ENCODE measurements around the gene RPS24. TPM values are rescaled to one million over a fixed set of nuclear protein-coding genes. Genes with fewer than 3 reads are reported as not detected.
"Not testable (repeated sequence)": the region's sequence is repeated elsewhere in the genome, so short reads cannot be mapped to it uniquely, and the experiment has no call there.

RPS24 gene
- total and polyA plus RNA-seq, 2 experiments from 2014 or later: 543 to 2,002 TPM

GRCh38 chr10:78072504-78072903, 38.8 kb downstream of the RPS24 start:
- no peaks in the 10 kb centered on the region for H3K36me3 ChIP-seq
- no peaks in the 10 kb centered on the region for H3K27me3 ChIP-seq
- no peak overlapping the region for H3K27ac ChIP-seq
- TF ChIP-seq CTCF (IDR thresholded peaks at IDR 0.05; ENCODE audit: low read depth, low read length): no peak
- no peaks in the 10 kb centered on the region for H3K9me3 ChIP-seq (ENCODE audit: low read depth)
- no peak overlapping the region for H3K4me3 ChIP-seq
- DNase-seq (ENCODE audit: low read depth in 1 of 2, low spot score in 1 of 2): no peak
- H3K4me1 ChIP-seq (ENCODE audit: low read depth): no peaks in the 10 kb centered on the region

DNA sequence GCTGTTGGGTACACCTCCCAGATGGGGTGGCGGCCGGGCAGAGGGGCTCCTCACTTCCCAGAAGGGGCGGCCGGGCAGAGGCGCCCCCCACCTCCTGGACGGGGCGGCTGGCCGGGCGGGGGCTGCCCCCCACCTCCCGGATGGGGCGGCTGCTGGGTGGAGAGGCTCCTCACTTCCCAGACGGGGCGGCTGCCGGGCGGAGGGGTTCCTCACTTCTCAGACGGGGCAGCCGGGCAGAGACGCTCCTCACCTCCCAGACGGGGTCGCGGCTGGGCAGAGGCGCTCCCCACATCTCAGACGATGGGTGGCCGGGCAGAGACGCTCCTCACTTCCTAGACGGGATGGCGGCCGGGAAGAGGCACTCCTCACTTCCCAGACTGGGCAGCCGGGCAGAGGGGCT, 42.1 kb downstream of the RPS24 start:
- H3K4me1 ChIP-seq (ENCODE audit: low read depth); H3K36me3 ChIP-seq; H3K4me3 ChIP-seq; H3K27ac ChIP-seq; H3K9me3 ChIP-seq (ENCODE audit: low read depth); H3K27me3 ChIP-seq; DNase-seq (ENCODE audit: low read depth in 1 of 2, low spot score in 1 of 2): not testable (repeated sequence)

GRCh38 chr10:78078539-78079330, 45.1 kb downstream of the RPS24 start:
- no peaks in the 10 kb centered on the region for H3K27me3 ChIP-seq
- no peak overlapping the region for H3K4me3 ChIP-seq
- H3K4me1 ChIP-seq (ENCODE audit: low read depth): no peaks in the 10 kb centered on the region
- H3K27ac ChIP-seq: no peak overlapping the region
- H3K9me3 ChIP-seq (ENCODE audit: low read depth): no peaks in the 10 kb centered on the region
- DNase-seq (ENCODE audit: low read depth in 1 of 2, low spot score in 1 of 2): no peak
- no peak for TF ChIP-seq CTCF (IDR thresholded peaks at IDR 0.05; ENCODE audit: low read depth, low read length)
- no peaks in the 10 kb centered on the region for H3K36me3 ChIP-seq

GRCh38 chr10:78079411-78079810, 45.7 kb downstream of the RPS24 start:
- Histone ChIP-seq H3K4me1 (ENCODE audit: low read depth) (no peaks in the 10 kb centered on the region), H3K27ac (no peak overlapping the region), H3K36me3 (no peaks in the 10 kb centered on the region), H3K27me3 (no peaks in the 10 kb centered on the region), H3K4me3 (no peak overlapping the region), H3K9me3 (ENCODE audit: low read depth) (no peaks in the 10 kb centered on the region)
- no peak for TF ChIP-seq CTCF (IDR thresholded peaks at IDR 0.05; ENCODE audit: low read depth, low read length)
- no peak for DNase-seq (ENCODE audit: low read depth in 1 of 2, low spot score in 1 of 2)

GRCh38 chr10:78081292-78081691, 47.6 kb downstream of the RPS24 start:
- no peak overlapping the region for H3K4me3 ChIP-seq
- DNase-seq (ENCODE audit: low read depth in 1 of 2, low spot score in 1 of 2): no peak
- no peaks in the 10 kb centered on the region for H3K4me1 ChIP-seq (ENCODE audit: low read depth)
- H3K9me3 ChIP-seq (ENCODE audit: low read depth): no peaks in the 10 kb centered on the region
- TF ChIP-seq CTCF (IDR thresholded peaks at IDR 0.05; ENCODE audit: low read depth, low read length): no peak
- no peaks in the 10 kb centered on the region for H3K27me3 ChIP-seq
- H3K36me3 ChIP-seq: no peaks in the 10 kb centered on the region
- no peak overlapping the region for H3K27ac ChIP-seq

GRCh38 chr10:78082636-78083035, 49.0 kb downstream of the RPS24 start:
- Histone ChIP-seq H3K9me3 (ENCODE audit: low read depth) (no peaks in the 10 kb centered on the region), H3K36me3 (no peaks in the 10 kb centered on the region), H3K27ac (no peak overlapping the region), H3K27me3 (no peaks in the 10 kb centered on the region), H3K4me3 (no peak overlapping the region), H3K4me1 (ENCODE audit: low read depth) (no peaks in the 10 kb centered on the region)
- no peak for DNase-seq (ENCODE audit: low read depth in 1 of 2, low spot score in 1 of 2)
- no peak for TF ChIP-seq CTCF (IDR thresholded peaks at IDR 0.05; ENCODE audit: low read depth, low read length)

Other genes starting within 250 kb of the RPS24 start
- 45.7 and 64.4 TPM in 2 replicates for gene DLG5, start 107.1 kb upstream of the RPS24 start, total RNA-seq
- gene DLG5, start 107.1 kb upstream of the RPS24 start, polyA plus RNA-seq: 20.3 and 24.7 TPM in 2 replicates
- 15.5 and 19.5 TPM in 2 replicates for gene POLR3A, start 4.3 kb upstream of the RPS24 start, total RNA-seq
- 16.8 and 22.4 TPM in 2 replicates for gene POLR3A, start 4.3 kb upstream of the RPS24 start, polyA plus RNA-seq

Measured in cardiac muscle cell (in vitro differentiated cells and primary cell).